SK-N-SH (cell line): Measurements from ENCODE around the gene RBM4B. TPM values are rescaled to one million over a fixed set of nuclear protein-coding genes. Genes with fewer than 3 reads are reported as not detected.

Experiments
- CTCF ChIA-PET: fragments of 300-600, 350-600 bp; formaldehyde crosslinking; extraction: SDS; loops from one replicate; lab custom pipeline; 2021; lab: Yijun Ruan, JAX
- POLR2A ChIA-PET: fragments of 350-600 bp; sonication (Branson Sonifier 250); formaldehyde crosslinking; extraction: SDS; loops from one replicate; lab custom pipeline; 2020; ENCODE audit warnings: antibody characterized with exemption, inconsistent platforms; lab: Yijun Ruan, JAX
- DNase-seq: peaks from one replicate; pipeline ENCODE4 v3.0.0; 2012
- H2AFZ ChIP-seq: fragments of 200-600 bp; sonication (generic); 2 replicates; pipeline ENCODE4 v1.8.1; 2016; ENCODE audit warnings: antibody characterized with exemption, mild to moderate bottlenecking, low read depth
- H3F3A ChIP-seq: fragments of 200-600 bp; sonication (generic); replicated peaks from 2 replicates; pipeline ENCODE3; 2016; ENCODE audit warnings: antibody characterized with exemption, mild to moderate bottlenecking; ENCODE audit not compliant: insufficient read depth
- H3K27ac ChIP-seq, 2 experiments: fragments of 200-500 bp in 1 of 2; fragments of 200-600 bp in 1 of 2; sonication (Bioruptor generic) in 1 of 2; sonication (generic), shearing (Covaris generic) in 1 of 2; 2 replicates each; pipeline versions ENCODE4 v1.5.1 to v1.6.1; 2014 to 2016; ENCODE audit warnings: low read depth in 2 of 2, inconsistent platforms in 1 of 2, low read length in 1 of 2, mild to moderate bottlenecking in 1 of 2, mixed read lengths in 1 of 2
- H3K27me3 ChIP-seq: fragments of 200-600 bp; sonication (generic), shearing (Covaris generic); 2 replicates; pipeline ENCODE4 v1.6.1; 2016; ENCODE audit warnings: mixed run types; ENCODE audit not compliant: insufficient read depth
- H3K36me3 ChIP-seq, 2 experiments: fragments of 200-500 bp in 1 of 2; fragments of 200-600 bp in 1 of 2; sonication (Bioruptor generic) in 1 of 2; sonication (generic) in 1 of 2; replicated peaks in 1 of 2; 2 replicates each; pipeline versions ENCODE3 to v1.5.1; 2014 to 2016; ENCODE audit warnings: low read length in 1 of 2, mild to moderate bottlenecking in 1 of 2; ENCODE audit not compliant: insufficient read depth in 2 of 2, control insufficient read depth in 1 of 2
- H3K4me1 ChIP-seq, 2 experiments: fragments of 200-500 bp in 1 of 2; fragments of 200-600 bp in 1 of 2; sonication (Bioruptor generic) in 1 of 2; sonication (generic), shearing (Covaris generic) in 1 of 2; 2 replicates each; pipeline versions ENCODE4 v1.5.1 to v1.6.1; 2014 to 2016; ENCODE audit warnings: low read depth in 1 of 2, low read length in 1 of 2, mixed run types in 1 of 2; ENCODE audit not compliant: insufficient read depth in 2 of 2, control insufficient read depth in 1 of 2
- H3K4me2 ChIP-seq: fragments of 200-600 bp; sonication (generic), shearing (Covaris generic); 2 replicates; pipeline ENCODE4 v1.6.1; 2017; ENCODE audit warnings: mixed run types
- H3K4me3 ChIP-seq, 2 experiments: fragments of 200-500 bp in 1 of 2; fragments of 200-600 bp in 1 of 2; sonication (Bioruptor generic) in 1 of 2; sonication (generic), shearing (Covaris generic) in 1 of 2; 2 replicates each; pipeline versions ENCODE4 v1.5.1 to v1.8.1; 2014 to 2016; ENCODE audit warnings: low read depth in 2 of 2, inconsistent platforms in 1 of 2, low read length in 1 of 2, mild to moderate bottlenecking in 1 of 2, mixed read lengths in 1 of 2, moderate library complexity in 1 of 2
- H3K79me2 ChIP-seq: fragments of 200-600 bp; sonication (generic); 2 replicates; pipeline ENCODE4 v1.8.1; 2017; ENCODE audit warnings: mild to moderate bottlenecking; ENCODE audit not compliant: insufficient read depth
- H3K9ac ChIP-seq: fragments of 200-600 bp; sonication (generic); 2 replicates; pipeline ENCODE4 v1.6.1; 2017; ENCODE audit warnings: mixed run types
- H3K9me2 ChIP-seq: fragments of 200-600 bp; sonication (generic); 2 replicates; pipeline ENCODE4 v1.6.1; 2017; ENCODE audit warnings: mixed run types
- H3K9me3 ChIP-seq: fragments of 200-600 bp; sonication (generic); 2 replicates; pipeline ENCODE4 v1.6.1; 2017; ENCODE audit warnings: mixed run types, mild to moderate bottlenecking, moderate library complexity
- H4K20me1 ChIP-seq: fragments of 200-600 bp; sonication (generic); 2 replicates; pipeline ENCODE4 v1.6.1; 2017; ENCODE audit warnings: mild to moderate bottlenecking, mixed run types; ENCODE audit not compliant: insufficient read depth
- CTCF ChIP-seq: fragments of 200-600 bp; sonication (generic); IDR thresholded peaks from 2 replicates; pipeline ENCODE4 v1.6.1; 2017; ENCODE audit warnings: antibody characterized with exemption, mild to moderate bottlenecking, moderate library complexity
- EP300 ChIP-seq, 2 experiments: IDR thresholded peaks; 2 replicates each; pipeline versions ENCODE4 v1.4.0 to v1.6.1; 2012; ENCODE audit warnings: borderline replicate concordance in 1 of 2, low read depth in 1 of 2, low read length in 1 of 2
- MEF2A ChIP-seq: IDR thresholded peaks from 2 replicates; pipeline ENCODE4 v1.4.0; 2012; ENCODE audit warnings: low read depth, borderline replicate concordance
- NFIC ChIP-seq: IDR thresholded peaks from 2 replicates; pipeline ENCODE4 v1.4.0; 2012; ENCODE audit warnings: borderline replicate concordance
- POLR2AphosphoS5 ChIP-seq: IDR thresholded peaks from 2 replicates; pipeline ENCODE4 v1.6.1; 2012; ENCODE audit warnings: low read depth, low read length
- RXRA ChIP-seq: IDR thresholded peaks from 2 replicates; pipeline ENCODE4 v1.4.0; 2012; ENCODE audit warnings: low read depth, mild to moderate bottlenecking, borderline replicate concordance
- TEAD4 ChIP-seq: IDR thresholded peaks from 2 replicates; pipeline ENCODE4 v1.4.0; 2012; ENCODE audit warnings: mild to moderate bottlenecking, borderline replicate concordance; ENCODE audit not compliant: insufficient read depth
- YY1 ChIP-seq: IDR thresholded peaks from 2 replicates; pipeline ENCODE4 v1.4.0; 2012; ENCODE audit warnings: low read depth, mild to moderate bottlenecking
- WGBS: methylation state at CpG from one replicate; pipeline ENCODE4 v1.1.6; 2017; ENCODE audit warnings: low lambda C conversion rate; 5-methylcytosine and 5-hydroxymethylcytosine counted together
- polyA plus RNA-seq, 3 experiments: library from polyadenylated mRNA; depleted of rRNA; stranded (reverse); fragments of >200 nt; gene quantifications; 2 replicates each; pipeline ENCODE4 v1.2.3, GENCODE V29; 2012

RBM4B gene
- polyA plus RNA-seq, 1 of the 3 experiments (the other 2 are of a cell fraction) = 31.1 TPM

GRCh38 chr11:66646828-66647227 is 30.9 kb downstream of the RBM4B start:
- Histone ChIP-seq H4K20me1 (peaks cover 97% of the 10 kb centered on the region), H3K4me1 (peaks cover 15 to 28% of the 10 kb centered on the region in 2 experiments), H3K27ac (no peak overlapping the region), H3F3A (peaks cover 36% of the 10 kb centered on the region), H3K9me3 (no peaks in the 10 kb centered on the region), H3K36me3 (peaks cover 65 to 86% of the 10 kb centered on the region in 2 experiments), H3K27me3 (no peaks in the 10 kb centered on the region), H2AFZ (no peak overlapping the region), H3K79me2 (peaks cover 100% of the 10 kb centered on the region), H3K9ac (no peak overlapping the region), H3K4me2 (no peak overlapping the region), H3K9me2 (no peaks in the 10 kb centered on the region), H3K4me3 (no peak overlapping the region)
- no peak for TF ChIP-seq RXRA
- TF ChIP-seq NFIC = no peak
- no peak for TF ChIP-seq CTCF
- no peak for TF ChIP-seq YY1
- TF ChIP-seq EP300 (IDR thresholded peaks at IDR 0.05; ENCODE audit: borderline replicate concordance in 1 of 2, low read depth in 1 of 2, low read length in 1 of 2) = no peak
- TF ChIP-seq MEF2A = no peak
- TF ChIP-seq TEAD4 = no peak
- no peak for DNase-seq
- ChIA-PET POLR2A (interaction anchor here (0.6 to 0.9 kb wide), 2 partner anchors 9 to 437 kb away, joined by 3 read pairs; partner anchors contain the start of gene RBM4), CTCF (interaction anchor here (1.6 kb wide), 1 partner anchor 31 kb away, joined by 6 read pairs; the partner anchor contains the start of gene RBM4B)
- 96% methylated on average over 4 of the region's 4 CpGs for WGBS

- H3K36me3 ChIP-seq = peaks cover 79 to 91% of the 10 kb centered on the region in 2 experiments
- CTCF ChIA-PET = interaction anchor here (0.6 to 1.8 kb wide), 6 partner anchors 11 to 280 kb away, joined by 3 to 9 read pairs (median 3); partner anchors contain the start of gene RBM4B
- peaks cover 100% of the 10 kb centered on the region for H3K79me2 ChIP-seq
- TF ChIP-seq MEF2A = no peak
- 0 out of 2 replicates have a peak, but pooled peaks have one; percentile 24 for TF ChIP-seq POLR2AphosphoS5
- H3F3A ChIP-seq = peaks cover 18% of the 10 kb centered on the region
- H3K4me2 ChIP-seq = peak overlapping the region; percentile 83
- no peaks in the 10 kb centered on the region for H3K9me3 ChIP-seq
- H3K9ac ChIP-seq = no peak overlapping the region
- 80% methylated on average over 15 of the region's 24 CpGs for WGBS
- POLR2A ChIA-PET = no interaction called here
- no peak for DNase-seq
- H3K27ac ChIP-seq = no peak overlapping the region
- no peak overlapping the region for H2AFZ ChIP-seq
- peaks cover 34 to 52% of the 10 kb centered on the region in 2 experiments for H3K4me1 ChIP-seq
- peak overlapping the region in 1 of 2 experiments; percentile 75; a peak in 2 of 4 replicates for H3K4me3 ChIP-seq
- no peaks in the 10 kb centered on the region for H3K9me2 ChIP-seq
- H4K20me1 ChIP-seq = peaks cover 100% of the 10 kb centered on the region
- H3K27me3 ChIP-seq = no peaks in the 10 kb centered on the region
Observed at GRCh38 chr11:66643745-66644437, 33.8 kb downstream of the RBM4B start.
